Activated CD4-positive, alpha-beta T cell treated with anti-CD3 and anti-CD28 coated beads for 4 hours (primary cell): ENCODE results near the gene POLR3A.

Source experiments
- DNase-seq, 2 donors: peaks; one replicate each; pipeline ENCODE4 v3.0.0-alpha.2; 2020

POLR3A gene

DNA sequence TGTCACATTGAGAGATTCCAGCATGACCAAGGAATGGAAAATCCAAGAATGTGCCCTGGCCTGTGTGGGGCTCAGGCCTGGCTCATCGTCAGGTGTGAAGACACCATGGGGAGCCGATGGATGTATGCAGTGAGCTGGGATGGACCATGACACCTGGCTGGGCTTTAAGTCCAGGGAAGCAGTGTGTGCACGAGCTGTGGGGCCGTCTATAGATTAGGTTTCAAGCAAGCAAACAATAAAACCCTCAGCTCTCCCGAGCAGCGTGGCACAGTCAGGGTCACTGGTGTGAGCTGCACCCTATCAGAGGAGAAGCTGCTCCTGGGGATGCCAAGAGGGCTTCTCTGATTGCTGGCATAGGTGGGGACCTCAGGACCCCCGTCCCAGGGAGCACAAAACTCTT lies 52.3 kb downstream of the POLR3A start:
- no peak for DNase-seq

DNA sequence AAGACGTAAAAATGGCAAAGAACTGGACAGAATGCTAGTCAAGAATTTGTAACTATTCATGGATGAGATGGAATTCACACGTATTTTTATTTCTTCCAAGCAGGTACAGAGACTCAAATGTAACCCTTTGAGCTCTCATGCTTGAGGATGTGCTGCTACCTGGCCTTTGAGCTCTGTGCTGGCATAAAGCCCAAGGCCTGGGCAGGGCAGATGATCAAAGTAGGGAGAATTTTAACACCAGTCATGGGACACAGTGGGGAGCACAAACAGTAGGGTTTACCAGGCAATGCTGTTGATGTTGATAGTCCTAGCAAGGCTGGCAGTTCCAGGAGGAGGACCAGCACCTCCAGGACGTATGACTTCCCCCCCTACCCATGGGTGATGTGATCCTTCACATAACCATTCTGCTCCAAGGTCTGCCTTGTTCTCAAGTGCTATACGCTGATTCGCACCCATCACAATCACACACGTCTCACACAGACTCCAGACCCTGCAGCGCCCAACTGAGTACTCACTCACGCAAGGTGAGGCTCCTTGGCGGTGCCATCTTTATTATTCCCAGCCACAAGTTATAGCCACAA lies 54.1 kb downstream of the POLR3A start:
- no peak for DNase-seq

DNA sequence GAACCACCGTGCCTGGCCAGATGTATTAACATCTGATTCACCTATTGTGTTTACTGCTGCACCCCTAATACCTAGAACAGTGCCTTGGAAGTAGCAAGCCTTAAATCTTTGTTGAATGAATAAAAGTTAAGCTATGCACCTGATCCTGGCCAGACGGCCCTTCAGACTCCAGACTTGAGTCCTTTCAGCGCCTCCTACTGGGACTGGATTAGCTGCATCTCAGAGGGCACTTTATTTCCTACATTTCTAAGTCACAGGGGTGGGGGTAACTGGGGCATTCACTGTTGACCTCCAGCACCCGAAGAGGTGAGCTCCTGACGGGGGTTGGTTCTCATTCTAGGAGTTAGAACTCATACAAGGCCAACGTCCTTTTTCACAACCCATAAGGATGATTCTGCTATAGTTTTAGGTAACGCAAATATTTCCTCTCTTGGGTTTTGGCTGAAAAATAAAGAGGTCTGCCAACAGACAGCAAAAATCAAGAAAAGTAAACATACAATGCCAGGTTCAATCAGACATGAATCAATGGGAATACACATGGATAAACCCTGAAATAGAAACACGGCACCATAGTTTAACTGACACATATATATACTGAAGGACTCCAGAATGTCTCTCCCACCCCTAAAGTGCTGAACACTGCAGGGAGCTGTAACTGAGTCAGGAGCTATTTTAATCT lies 54.8 kb downstream of the POLR3A start:
- no peak for DNase-seq

DNA sequence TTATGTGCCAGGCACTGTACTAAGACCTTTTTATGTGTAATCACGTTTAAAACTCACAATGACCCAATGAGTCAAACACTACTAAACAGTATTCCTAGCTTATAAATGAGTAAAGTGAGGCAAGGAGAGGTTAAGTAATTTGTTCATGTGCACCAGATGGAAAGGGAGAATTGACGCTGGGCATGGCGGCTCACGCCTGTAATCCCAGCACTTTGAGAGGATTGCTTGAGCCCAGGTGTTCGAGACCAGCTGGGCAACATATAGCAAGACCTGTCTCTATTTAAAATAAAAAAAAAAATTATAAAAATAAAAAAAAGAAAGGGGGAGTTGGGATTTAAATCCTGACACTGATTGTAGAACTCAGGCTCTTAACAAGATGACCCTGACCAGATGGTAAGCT lies 56.0 kb downstream of the POLR3A start:
- no peak for DNase-seq

DNA sequence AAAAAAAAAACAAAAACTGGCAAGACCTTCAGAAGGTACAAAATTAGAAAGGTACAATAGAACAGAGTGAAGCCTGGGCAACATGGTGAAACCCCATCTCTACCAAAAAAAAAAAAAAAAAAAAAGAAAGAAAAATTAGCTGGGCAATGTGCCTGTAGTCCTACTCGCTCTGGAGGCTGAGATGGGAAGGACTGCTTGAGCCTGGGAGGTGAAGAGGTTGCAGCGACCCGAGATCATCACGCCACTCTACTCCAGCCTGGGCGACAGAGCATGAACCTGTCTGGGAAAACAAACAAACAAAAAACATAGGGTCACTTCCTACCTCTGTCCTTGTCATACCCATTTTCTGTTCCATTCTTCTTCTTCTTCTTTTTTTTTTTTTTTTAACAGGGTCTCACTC lies 57.2 kb downstream of the POLR3A start:
- no peak for DNase-seq

DNA sequence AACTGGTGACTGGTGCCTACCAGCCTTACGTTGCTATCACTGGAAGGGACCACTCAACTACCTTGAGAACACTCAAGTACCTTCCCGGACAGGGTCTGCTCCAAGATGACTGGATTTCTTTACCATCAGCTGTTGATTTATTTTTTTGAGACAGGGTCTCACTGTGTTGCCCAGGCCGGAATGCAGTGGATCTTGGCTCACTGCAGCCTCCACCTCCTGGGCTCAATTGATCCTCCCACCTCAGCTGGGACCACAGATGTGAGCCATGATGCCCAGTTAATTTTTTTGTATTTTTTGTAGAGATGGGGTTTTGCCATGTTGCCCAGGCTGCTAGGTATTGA lies 57.5 kb downstream of the POLR3A start:
- no peak for DNase-seq

DNA sequence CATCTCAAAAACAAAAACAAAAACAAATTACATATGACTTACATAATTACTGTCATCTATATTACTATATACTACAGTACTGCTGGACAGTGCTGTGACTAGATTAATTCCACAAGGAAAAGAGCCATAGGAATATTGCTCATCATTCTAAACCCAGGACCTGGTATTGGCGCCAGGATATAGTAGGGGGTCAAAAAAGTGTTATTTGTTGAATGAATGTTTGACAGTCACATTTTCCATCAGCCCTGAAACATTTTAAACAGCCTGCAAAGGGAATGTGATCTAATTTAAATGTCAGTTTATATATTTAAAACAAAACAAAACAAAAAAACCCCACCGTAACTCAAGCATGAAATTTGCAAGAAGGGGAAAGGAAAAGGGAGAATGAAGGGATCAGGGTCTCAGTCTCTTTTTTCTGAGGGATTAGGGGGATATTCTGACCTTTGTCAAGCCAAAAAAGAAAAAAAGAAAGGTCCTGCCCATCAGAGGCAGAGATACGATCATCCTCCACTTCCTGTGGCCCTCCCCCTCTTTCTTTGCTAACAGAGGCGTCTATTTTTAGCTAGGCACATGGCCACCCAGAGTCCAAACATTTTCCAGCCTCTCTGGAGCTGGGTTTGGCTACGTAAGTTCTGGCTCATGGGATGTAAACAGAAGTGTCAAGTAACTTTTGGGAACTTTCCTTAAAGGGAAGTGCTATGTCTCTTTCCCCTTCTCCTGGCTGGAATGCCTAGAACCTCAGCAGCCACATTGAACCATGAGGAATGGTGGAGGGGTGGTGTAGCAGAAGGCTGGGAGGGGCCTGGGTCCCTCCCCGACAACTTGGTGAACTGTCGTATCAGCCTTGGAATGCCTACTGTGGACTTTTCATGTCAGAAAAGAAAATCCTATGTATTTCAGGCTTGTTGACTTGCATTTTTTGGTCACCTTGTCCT lies 58.2 kb downstream of the POLR3A start:
- DNase-seq, result no peak

DNA sequence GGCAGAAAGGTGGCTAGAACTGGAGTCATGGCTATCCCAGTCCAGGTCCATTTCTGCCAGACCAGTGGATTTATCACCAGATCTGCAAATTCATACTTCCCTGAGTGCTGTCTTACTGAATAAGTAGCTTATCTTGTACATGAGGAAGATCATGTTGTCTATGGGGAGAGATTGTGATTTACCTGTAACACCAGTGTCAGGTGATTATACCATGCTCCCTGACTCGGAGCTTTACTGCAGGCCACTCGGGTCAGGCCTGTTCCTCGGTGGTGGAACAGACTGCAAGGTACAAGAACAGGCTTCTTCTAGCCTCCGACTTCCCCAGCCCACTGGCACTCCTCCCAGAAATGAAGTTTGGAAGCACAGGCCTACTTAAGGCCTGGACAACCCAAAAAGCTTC lies 60.2 kb downstream of the POLR3A start:
- DNase-seq, result no peak

DNA sequence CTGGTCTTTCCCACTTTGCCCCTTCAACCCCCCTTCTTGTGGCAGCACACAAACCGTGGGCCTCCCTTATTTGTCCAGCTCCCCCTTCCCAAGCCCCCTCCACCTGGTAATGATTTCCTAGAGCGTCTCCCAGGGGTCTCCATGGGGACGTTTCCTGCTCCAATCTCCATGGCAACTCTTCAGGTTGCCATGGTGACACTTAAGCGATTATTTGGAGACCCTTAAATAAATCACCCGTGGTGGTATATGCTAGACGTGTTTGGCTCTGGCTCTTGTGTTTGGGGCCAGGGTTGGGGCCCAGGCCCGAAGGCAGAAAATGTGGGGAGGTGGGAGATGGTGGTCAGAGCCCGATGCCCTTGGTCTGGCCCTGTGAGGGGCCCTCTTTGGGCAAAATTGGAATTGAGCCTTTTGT lies 61.7 kb downstream of the POLR3A start:
- no peak for DNase-seq

DNA sequence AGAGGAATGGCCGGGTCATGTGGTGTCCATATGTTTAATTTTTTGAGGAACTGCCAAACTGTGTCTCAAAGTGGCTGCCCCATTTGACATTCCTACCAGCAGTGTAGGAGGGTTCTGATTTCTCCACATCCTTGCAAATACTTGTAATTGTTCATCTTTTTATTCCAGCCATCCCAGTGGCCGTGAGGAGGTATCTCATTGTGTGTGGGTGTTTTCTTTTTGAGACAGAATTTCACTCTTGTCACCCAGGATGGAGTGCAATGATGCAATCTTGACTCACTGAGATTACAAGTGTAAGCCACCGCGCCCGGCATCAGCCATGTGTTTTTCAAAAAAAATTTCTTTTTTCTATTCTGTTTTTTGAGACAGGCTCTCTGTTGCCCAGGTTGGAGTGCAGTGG lies 64.0 kb downstream of the POLR3A start:
- DNase-seq, result no peak

DNA sequence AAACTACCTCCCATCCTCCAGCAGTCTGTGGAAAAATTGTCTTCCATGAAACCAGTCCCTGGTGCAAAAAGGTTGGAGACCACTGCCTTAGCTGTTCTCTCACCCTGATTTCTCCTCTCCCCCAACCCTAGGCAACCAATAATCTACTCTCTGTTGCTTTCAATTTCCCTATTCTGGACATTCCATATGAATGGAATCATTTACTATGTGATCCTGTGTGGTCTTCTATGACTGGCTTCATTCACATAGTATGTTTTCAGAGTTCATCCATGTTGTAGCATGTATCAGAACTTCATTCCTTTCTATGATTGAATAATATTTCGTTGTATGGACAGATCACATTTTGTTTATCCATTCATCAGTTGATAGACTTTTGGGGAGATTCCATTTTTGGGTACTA lies 64.5 kb downstream of the POLR3A start:
- no peak for DNase-seq

DNA sequence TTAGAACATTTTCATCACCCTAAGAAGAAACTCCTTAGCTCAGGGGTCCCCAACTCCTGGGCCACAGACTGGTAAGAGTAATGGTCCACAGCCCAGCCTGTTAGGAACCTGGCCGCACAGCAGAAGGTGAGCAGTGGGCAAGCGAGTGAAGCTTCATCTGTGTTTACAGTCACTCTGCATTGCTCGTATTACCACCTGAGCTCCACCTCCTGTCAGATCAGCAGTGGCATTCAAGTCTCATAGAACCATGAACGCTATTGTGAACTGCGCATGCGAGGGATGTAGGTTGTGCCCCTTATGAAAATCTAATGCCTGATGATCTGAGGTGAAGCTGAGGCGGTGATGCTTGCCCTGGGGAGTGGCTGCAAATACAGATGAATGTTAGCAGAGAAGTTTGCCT lies 65.4 kb downstream of the POLR3A start:
- no peak for DNase-seq

DNA sequence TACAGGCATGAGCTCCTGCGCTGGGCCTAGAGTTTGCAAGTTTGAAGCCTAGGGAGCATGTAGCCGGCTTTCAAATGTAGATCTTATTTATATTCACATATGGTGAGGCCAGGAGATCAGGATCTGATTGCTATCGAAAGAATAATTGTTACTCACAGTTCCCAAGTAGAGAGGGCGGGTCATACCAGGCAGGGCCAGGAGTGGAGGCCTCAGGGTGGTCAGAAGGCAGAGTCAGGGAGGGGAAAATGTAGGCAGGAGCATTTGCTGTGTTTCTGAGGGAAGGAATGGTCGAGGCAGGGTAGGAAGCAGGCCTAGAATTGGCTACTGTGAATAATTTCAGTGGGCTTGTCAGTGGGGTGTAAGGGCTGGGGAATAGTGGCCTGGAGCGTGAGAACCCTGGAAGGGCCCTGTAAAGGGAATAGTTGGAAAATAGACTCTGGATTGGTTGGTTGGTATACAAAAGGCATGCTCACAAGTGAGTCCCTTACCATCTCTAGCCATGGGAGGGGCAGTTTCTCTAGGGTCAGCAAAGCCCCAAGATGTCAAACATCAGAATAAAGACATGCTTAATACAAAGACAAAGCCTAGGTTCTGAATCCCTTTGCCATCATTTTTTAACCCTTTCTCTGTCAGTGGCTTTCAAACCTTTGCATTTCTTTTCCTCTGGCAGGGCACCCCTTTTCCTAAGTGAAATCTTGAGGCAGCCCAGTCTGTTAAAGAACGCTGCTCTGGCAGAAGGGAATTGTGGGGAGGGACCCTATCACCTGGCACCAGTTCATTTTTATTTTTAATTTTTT lies 66.8 kb downstream of the POLR3A start:
- DNase-seq, result no peak

DNA sequence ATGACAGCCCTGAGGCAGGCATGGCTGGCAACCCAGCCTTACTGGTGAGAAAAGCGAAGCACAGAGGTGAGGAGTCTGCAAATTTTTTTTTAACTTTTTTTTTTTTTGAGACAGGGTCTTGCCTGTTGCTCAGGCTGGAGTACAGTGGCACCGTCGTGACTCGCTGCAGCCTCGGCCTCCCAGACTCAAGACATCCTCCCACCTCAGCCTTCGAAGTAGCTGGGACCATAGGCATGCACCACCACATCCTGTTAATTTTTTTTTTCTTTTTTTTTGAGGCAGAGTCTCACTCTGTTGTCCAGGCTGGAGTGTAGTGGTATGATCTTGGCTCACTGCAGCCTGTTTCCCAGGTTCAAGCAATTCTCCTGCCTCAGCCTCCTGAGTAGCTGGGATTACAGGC lies 67.6 kb downstream of the POLR3A start:
- DNase-seq, result no peak

DNA sequence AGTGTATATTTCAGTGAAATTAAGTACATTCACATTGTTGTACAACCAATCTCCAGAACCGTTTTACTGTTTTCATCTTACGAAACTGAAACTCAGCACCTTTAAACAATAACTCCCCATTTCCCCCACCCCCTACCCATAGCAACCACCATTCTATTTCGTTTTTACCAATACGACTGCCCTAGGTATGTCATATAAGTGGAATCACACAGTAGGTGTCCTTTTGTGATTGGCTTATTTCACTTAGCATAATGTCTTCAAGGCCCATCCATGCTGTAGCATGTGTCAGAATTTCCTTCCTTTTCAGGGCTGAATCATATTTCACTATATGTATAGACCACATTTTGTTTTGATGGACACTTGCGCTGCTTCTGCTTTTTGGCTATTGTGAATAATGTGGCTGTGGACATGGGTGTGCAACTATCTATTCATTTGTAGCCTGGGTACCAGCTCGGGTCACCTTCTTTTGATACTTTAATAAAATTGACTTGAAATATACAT lies 68.4 kb downstream of the POLR3A start:
- no peak for DNase-seq

DNA sequence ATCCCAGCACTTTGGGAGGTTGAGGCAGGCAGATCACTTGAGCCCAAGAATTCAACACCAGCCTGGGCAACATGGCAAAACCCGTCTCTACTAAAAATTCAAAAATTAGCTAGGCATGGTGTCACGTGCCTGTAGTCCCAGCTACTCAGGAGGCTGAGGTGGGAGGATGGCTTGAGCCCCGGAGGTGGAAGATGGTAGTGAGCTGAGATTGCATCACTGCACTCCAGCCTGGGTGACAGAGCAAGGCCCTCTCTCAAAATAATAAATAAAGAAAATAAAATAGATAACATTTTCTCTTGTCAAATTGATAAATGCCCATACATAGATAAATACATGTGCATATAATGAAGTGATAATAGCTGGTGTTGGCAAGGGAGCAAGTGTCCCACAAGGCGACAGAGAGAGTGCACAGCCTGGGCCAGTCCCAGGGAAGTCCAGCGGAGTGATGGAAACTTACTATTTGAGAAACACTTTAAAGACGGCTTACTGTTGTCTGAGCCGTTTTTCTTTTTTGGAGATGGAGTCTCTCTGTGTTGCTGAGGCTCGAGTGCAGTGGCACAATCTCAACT lies 69.3 kb downstream of the POLR3A start:
- DNase-seq, result no peak

DNA sequence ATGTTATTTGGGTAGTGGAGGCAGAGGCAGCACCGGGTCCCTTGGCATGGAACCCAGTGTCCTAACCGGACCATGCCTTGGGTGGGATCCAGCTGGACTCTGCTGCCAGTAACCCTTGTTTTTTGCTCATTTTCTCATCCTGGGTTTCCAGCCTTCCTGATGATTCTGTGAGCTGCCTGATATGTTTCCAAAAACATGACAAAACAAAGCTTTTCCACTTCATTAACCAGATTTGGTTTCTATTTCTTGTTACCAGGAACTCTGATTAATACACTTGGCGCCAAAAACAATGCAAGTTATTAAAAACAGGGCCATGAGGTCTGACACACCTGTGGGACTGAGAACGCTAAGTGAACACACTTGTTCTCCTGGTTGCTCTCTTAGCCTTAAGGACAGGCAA lies 69.9 kb downstream of the POLR3A start:
- DNase-seq, result no peak

DNA sequence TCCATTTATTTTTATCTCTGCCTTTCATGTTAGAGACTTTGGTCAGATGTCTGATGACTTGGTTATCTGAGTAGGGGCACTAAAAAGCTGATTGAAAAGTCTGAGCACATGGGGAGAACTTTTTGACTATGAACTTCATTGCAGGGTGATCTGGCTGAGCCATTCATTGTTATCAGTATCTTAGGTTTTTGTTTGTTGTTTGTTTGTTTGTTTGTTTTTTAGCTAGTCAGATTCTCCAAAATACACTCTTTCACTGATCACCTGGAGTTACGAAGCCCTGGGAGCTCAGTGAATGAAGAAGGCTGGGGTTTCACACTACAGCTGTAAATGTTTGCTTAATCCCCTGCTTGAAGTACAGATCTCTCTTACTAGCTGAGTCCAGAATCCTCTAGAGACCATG lies 74.2 kb downstream of the POLR3A start:
- no peak for DNase-seq

DNA sequence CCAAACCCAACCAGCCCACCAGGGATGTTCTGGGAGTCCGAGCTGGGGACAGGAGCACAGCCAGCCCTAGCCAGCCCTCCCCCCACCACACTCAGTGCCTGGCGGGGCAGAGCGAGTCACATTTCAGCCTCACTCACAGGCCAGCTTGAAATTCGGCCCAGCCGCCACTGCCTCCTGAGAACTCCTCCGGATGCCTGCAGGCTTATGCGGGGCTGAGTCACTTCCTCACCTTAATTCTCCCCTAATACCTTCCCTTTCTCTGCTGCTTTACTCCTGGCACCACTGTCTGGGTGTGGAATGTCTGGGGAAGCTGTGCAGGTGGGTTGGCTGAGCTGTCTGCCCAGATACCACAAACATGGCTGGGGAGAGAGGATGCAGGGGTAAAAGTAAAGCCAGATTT lies 80.1 kb downstream of the POLR3A start:
- no peak for DNase-seq

DNA sequence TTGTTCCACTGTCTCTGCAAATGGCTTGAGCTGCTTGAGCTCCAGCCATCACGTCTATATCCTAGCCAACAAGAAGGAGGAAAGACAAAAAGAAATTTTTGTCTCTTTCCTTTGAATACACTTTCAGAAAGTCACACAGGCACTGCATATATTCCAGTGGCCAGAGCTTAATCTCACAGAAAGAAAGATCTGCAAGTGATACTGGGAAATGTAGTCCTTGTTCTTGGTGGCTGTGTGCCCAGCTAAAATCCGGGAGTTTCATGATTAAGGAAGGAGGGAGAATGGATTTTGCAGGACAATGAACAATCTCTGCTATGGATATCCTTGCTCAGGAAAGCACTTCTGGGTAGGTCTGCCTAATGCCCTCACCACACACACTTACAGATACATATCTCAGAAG lies 83.2 kb downstream of the POLR3A start:
- DNase-seq, result no peak

DNA sequence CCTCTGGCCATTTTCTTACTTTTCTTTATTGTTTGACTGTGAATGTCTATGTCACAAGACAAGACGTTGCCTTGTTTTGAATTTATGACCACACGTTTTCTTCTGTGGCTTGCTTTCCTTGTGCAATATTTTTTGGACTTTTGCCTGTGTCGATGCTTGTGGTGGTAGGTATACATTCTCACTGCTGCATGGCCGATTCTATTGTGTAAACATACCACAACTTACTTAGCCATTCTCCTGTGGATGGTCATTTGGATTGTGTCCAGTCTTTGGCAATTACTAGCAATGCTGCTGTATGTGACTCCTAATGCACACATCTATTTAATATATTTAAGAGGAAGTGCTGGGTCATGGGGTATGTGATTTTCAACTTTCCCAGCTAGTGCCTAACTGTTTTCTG lies 84.8 kb downstream of the POLR3A start:
- DNase-seq, result no peak

DNA sequence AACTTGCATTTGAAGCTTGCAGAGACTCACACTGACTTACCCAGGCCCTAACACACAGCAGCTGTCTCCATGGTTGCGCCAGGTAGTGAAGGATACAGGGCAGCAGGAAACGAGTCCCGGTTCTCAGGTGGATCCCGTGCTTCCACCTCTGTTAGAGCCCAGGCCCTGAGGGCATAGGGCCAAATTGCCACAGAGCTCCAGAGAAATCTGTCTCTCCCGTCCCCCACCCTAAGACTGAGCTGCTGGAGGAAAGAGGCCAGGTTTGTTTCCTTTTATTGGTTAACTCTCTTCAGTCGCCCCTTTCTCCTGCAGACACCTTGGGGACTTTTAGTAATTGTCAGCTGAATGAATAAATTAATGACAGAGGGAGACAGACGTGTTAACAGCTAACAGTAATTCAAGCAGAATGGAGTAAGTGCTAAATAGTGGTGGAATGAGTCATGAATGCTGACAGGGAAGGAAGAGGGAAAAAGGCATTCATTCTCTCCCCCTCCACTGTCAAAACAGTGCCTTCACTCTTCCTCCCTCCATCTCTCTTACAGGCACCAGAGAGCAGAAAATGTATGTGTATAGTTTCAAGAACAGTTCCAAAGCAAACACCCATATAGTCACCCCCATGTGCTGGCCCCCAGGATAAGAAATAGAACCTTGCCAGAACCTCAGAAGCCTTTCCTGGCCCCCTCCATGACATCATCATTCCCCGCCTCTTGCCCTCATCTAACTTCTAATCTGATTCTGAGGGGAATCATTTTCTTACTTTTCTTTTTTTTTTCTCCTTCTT lies 86.0 kb downstream of the POLR3A start:
- no peak for DNase-seq
